ENCODE data around the gene GALNT17. TPM values are rescaled to one million over a fixed set of nuclear protein-coding genes. Genes with fewer than 3 reads are reported as not detected.

Gene GALNT17
- total RNA-seq, 1 experiment from 2014 or later = not detected

DNA sequence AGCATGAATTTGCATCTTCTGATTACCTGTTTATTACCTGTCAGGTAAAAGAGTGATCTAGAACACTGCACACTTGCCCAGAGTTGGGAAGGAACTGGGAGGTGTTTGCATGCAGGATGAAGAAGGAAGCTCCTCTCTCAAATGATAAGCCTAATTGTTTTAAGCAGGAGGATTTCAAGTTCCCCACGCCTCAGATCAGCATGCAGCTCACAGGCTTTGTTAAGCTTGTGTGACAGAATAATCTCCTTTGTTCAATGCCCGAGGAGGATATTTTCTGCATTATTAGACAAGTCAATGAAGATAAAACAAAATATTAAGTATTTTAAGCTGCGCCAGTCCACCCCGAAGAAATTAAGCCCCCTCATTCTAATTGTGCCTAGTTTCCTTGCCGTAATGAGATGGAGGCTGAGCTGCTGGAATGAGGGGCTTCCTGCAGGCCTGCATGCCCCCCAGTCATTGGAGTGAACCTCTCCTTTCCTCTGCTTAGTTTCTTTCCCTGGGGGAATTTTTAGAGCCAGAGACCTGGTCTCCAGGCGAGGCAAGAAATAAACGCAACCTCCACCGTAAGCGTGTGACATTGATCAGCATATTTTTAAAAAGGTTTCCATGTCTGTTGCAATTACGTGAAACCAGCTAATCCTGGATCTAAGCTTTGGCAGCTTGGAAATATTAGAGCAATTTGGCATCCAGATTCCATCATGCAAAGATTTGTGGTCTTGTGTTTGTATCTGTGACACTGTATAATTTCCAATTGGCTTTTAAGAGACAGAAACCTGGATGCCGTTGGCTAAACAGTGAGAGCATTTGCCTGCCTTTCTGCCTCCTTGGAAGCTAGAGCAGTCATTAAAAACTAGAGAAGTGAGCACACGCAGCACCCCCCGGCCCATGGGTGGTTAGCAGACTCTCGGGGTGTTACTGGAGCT, 376.0 kb downstream of the GALNT17 start:
- no peak overlapping the region for H3K4me3 Mint-ChIP-seq (ENCODE audit: unreplicated experiment)
- DNase-seq (ENCODE audit: unreplicated experiment) = no peak
- CTCF ChIA-PET = interaction anchor here (0.6 kb wide), 1 partner anchor 19 kb away, joined by 3 read pairs; no protein-coding TSS in a partner anchor
- H3K9me3 Mint-ChIP-seq (ENCODE audit: unreplicated experiment) = peaks cover 11% of the 10 kb centered on the region
- H3K4me1 Mint-ChIP-seq (ENCODE audit: insufficient read depth, unreplicated experiment) = no peaks in the 10 kb centered on the region
- intact Hi-C loops (cut with micrococcal nuclease) = no loop called here
- no TSS peak for BruUV-seq (replicated peaks)
- no peak for TF ChIP-seq CTCF (IDR thresholded peaks at IDR 0.05; ENCODE audit: unreplicated experiment)
- H3K27ac Mint-ChIP-seq (ENCODE audit: low read depth, unreplicated experiment) = no peak overlapping the region
- no peaks in the 10 kb centered on the region for H3K36me3 Mint-ChIP-seq (ENCODE audit: insufficient read depth, unreplicated experiment)
- POLR2A ChIA-PET = interaction anchor here (0.7 kb wide), 1 partner anchor 195 kb away, joined by 3 read pairs; no protein-coding TSS in a partner anchor
- no peaks in the 10 kb centered on the region for H3K27me3 Mint-ChIP-seq (ENCODE audit: insufficient read depth, unreplicated experiment)

GRCh38 chr7:71509381-71509780, 377.4 kb downstream of the GALNT17 start:
- intact Hi-C loops (cut with micrococcal nuclease) = no loop called here
- no peak for TF ChIP-seq CTCF (IDR thresholded peaks at IDR 0.05; ENCODE audit: unreplicated experiment)
- no peak for DNase-seq (ENCODE audit: unreplicated experiment)
- Mint-ChIP-seq H3K4me1 (ENCODE audit: insufficient read depth, unreplicated experiment) (no peaks in the 10 kb centered on the region), H3K27ac (ENCODE audit: low read depth, unreplicated experiment) (no peak overlapping the region), H3K27me3 (ENCODE audit: insufficient read depth, unreplicated experiment) (no peaks in the 10 kb centered on the region), H3K36me3 (ENCODE audit: insufficient read depth, unreplicated experiment) (no peaks in the 10 kb centered on the region), H3K9me3 (ENCODE audit: unreplicated experiment) (peaks cover 7% of the 10 kb centered on the region), H3K4me3 (ENCODE audit: unreplicated experiment) (no peak overlapping the region)
- ChIA-PET CTCF (no interaction called here), POLR2A (no interaction called here)
- BruUV-seq (replicated peaks) = no TSS peak

- Mint-ChIP-seq H3K27ac (ENCODE audit: low read depth, unreplicated experiment) (no peak overlapping the region), H3K36me3 (ENCODE audit: insufficient read depth, unreplicated experiment) (no peaks in the 10 kb centered on the region), H3K27me3 (ENCODE audit: insufficient read depth, unreplicated experiment) (no peaks in the 10 kb centered on the region), H3K9me3 (ENCODE audit: unreplicated experiment) (peaks cover 8% of the 10 kb centered on the region), H3K4me3 (ENCODE audit: unreplicated experiment) (no peak overlapping the region), H3K4me1 (ENCODE audit: insufficient read depth, unreplicated experiment) (no peaks in the 10 kb centered on the region)
- intact Hi-C loops (cut with micrococcal nuclease) = loop anchor here (1.0 kb wide), 1 partner anchor 654 kb away; no protein-coding TSS in a partner anchor
- no TSS peak for BruUV-seq (replicated peaks)
- CTCF ChIA-PET = no interaction called here
- no peak for DNase-seq (ENCODE audit: unreplicated experiment)
- TF ChIP-seq CTCF (IDR thresholded peaks at IDR 0.05; ENCODE audit: unreplicated experiment) = no peak
- POLR2A ChIA-PET = no interaction called here
Observed at GRCh38 chr7:71511361-71511807, 379.4 kb downstream of the GALNT17 start.

GRCh38 chr7:71517940-71518699, 386.2 kb downstream of the GALNT17 start:
- Mint-ChIP-seq H3K27me3 (ENCODE audit: insufficient read depth, unreplicated experiment) (no peaks in the 10 kb centered on the region), H3K9me3 (ENCODE audit: unreplicated experiment) (peaks cover 16% of the 10 kb centered on the region), H3K27ac (ENCODE audit: low read depth, unreplicated experiment) (no peak overlapping the region), H3K4me1 (ENCODE audit: insufficient read depth, unreplicated experiment) (no peaks in the 10 kb centered on the region), H3K36me3 (ENCODE audit: insufficient read depth, unreplicated experiment) (no peaks in the 10 kb centered on the region), H3K4me3 (ENCODE audit: unreplicated experiment) (no peak overlapping the region)
- CTCF ChIA-PET = interaction anchor here (0.6 kb wide), 1 partner anchor 48 kb away, joined by 3 read pairs; no protein-coding TSS in a partner anchor
- POLR2A ChIA-PET = no interaction called here
- intact Hi-C loops (cut with micrococcal nuclease) = no loop called here
- no peak for DNase-seq (ENCODE audit: unreplicated experiment)
- BruUV-seq (replicated peaks) = no TSS peak
- no peak for TF ChIP-seq CTCF (IDR thresholded peaks at IDR 0.05; ENCODE audit: unreplicated experiment)

Data from MCF 10A (cell line).